ELR (cell line): ENCODE measurements around the gene ADK.
A peak's percentile ranks its signal among the peaks of the same experiment; 100 is the strongest.
"Not testable (repeated sequence)": the region's sequence is repeated elsewhere in the genome, so short reads cannot be mapped to it uniquely, and the experiment has no call there.

Experiments used
- DNase-seq: peaks from one replicate; pipeline ENCODE4 v3.0.0-alpha.2; 2015; ENCODE audit warnings: low read depth

Gene ADK

GRCh38 chr10:74424565-74424964 is 273.5 kb downstream of the ADK start:
- no peak for DNase-seq

- no peak for DNase-seq
Measured at GRCh38 chr10:74425456-74426001, 274.5 kb downstream of the ADK start.

GRCh38 chr10:74431816-74432215 is 280.8 kb downstream of the ADK start:
- no peak for DNase-seq

- peak; percentile 60 for DNase-seq
Measured at GRCh38 chr10:74432841-74433594, 282.0 kb downstream of the ADK start.

- DNase-seq = no peak
Measured at GRCh38 chr10:74433595-74433956, 282.6 kb downstream of the ADK start.

GRCh38 chr10:74433993-74434392 is 283.0 kb downstream of the ADK start:
- DNase-seq = no peak

GRCh38 chr10:74434547-74434946 is 283.5 kb downstream of the ADK start:
- DNase-seq = no peak

GRCh38 chr10:74436523-74437170 is 285.6 kb downstream of the ADK start:
- DNase-seq = no peak

- peak; percentile 76 for DNase-seq
Measured at GRCh38 chr10:74437822-74438221, 286.8 kb downstream of the ADK start.

- no peak for DNase-seq
Measured at GRCh38 chr10:74439213-74439612, 288.2 kb downstream of the ADK start.

GRCh38 chr10:74445493-74445892 is 294.5 kb downstream of the ADK start:
- no peak for DNase-seq

- DNase-seq = no peak
Measured at GRCh38 chr10:74450602-74451001, 299.6 kb downstream of the ADK start.

- DNase-seq = no peak
Measured at GRCh38 chr10:74451127-74451829, 300.3 kb downstream of the ADK start.

GRCh38 chr10:74453169-74453568 is 302.1 kb downstream of the ADK start:
- no peak for DNase-seq

- DNase-seq = not testable (repeated sequence)
Measured at GRCh38 chr10:74457478-74457877, 306.5 kb downstream of the ADK start.

- no peak for DNase-seq
Measured at GRCh38 chr10:74460812-74461211, 309.8 kb downstream of the ADK start.

- no peak for DNase-seq
Measured at GRCh38 chr10:74474022-74474713, 323.1 kb downstream of the ADK start.

GRCh38 chr10:74476162-74476706 is 325.2 kb downstream of the ADK start:
- not testable (repeated sequence) for DNase-seq

GRCh38 chr10:74480778-74481177 is 329.8 kb downstream of the ADK start:
- DNase-seq = no peak

GRCh38 chr10:74483356-74483755 is 332.3 kb downstream of the ADK start:
- DNase-seq = no peak

- no peak for DNase-seq
Measured at GRCh38 chr10:74485283-74485682, 334.3 kb downstream of the ADK start.

GRCh38 chr10:74486659-74487058 is 335.6 kb downstream of the ADK start:
- no peak for DNase-seq
